T-helper 22 cell (primary cell): ENCODE data around the gene PRDX2.
"Not testable (repeated sequence)": the region's sequence is repeated elsewhere in the genome, so short reads cannot be mapped to it uniquely, and the experiment has no call there.

Experiments used
- DNase-seq: peaks from one replicate; pipeline ENCODE4 v3.0.0-alpha.2; 2020; ENCODE audit warnings: low read depth

Gene PRDX2

GRCh38 chr19:12825254-12826131 lies 23.9 kb upstream of the PRDX2 start:
- no peak for DNase-seq

- DNase-seq: no peak
Measured at GRCh38 chr19:12821761-12822160, 20.2 kb upstream of the PRDX2 start.

GRCh38 chr19:12817810-12818209 lies 16.2 kb upstream of the PRDX2 start:
- not testable (repeated sequence) for DNase-seq

- not testable (repeated sequence) for DNase-seq
Measured at GRCh38 chr19:12817188-12817587, 15.6 kb upstream of the PRDX2 start.

- DNase-seq: no peak
Measured at GRCh38 chr19:12815088-12815487, 13.5 kb upstream of the PRDX2 start.

- peak; percentile 75 for DNase-seq
Measured at GRCh38 chr19:12806242-12807081, 4.9 kb upstream of the PRDX2 start, which contains the start of gene RNASEH2A. TSS of gene RNASEH2A (plus strand) at chr19:12806584. CDS start at chr19:12806674, 90 bp downstream.

- no peak for DNase-seq
Measured at GRCh38 chr19:12804051-12804450, 2.5 kb upstream of the PRDX2 start.

- DNase-seq: no peak
Measured at GRCh38 chr19:12802267-12803106, 887 bp upstream of the PRDX2 start.

GRCh38 chr19:12800923-12801465 lies 606 bp downstream of the PRDX2 start:
- no peak for DNase-seq

GRCh38 chr19:12800466-12800770 lies 1.2 kb downstream of the PRDX2 start:
- no peak for DNase-seq

GRCh38 chr19:12799742-12800465 lies 1.7 kb downstream of the PRDX2 start:
- DNase-seq: no peak

GRCh38 chr19:12797607-12798006 lies 4.0 kb downstream of the PRDX2 start:
- DNase-seq: not testable (repeated sequence)

GRCh38 chr19:12797141-12797587 lies 4.4 kb downstream of the PRDX2 start:
- no peak for DNase-seq

GRCh38 chr19:12796146-12797071 lies 5.2 kb downstream of the PRDX2 start:
- peak; percentile 52 for DNase-seq

GRCh38 chr19:12794971-12795381 lies 6.6 kb downstream of the PRDX2 start:
- no peak for DNase-seq

- DNase-seq: no peak
Measured at GRCh38 chr19:12794196-12794941, 7.2 kb downstream of the PRDX2 start.

- DNase-seq: peak; percentile 90
Measured at GRCh38 chr19:12793290-12794195, 8.1 kb downstream of the PRDX2 start.

GRCh38 chr19:12792853-12793289 lies 8.7 kb downstream of the PRDX2 start:
- DNase-seq: no peak
